ENCODE measurements around the gene ROR1.

ROR1 gene

DNA sequence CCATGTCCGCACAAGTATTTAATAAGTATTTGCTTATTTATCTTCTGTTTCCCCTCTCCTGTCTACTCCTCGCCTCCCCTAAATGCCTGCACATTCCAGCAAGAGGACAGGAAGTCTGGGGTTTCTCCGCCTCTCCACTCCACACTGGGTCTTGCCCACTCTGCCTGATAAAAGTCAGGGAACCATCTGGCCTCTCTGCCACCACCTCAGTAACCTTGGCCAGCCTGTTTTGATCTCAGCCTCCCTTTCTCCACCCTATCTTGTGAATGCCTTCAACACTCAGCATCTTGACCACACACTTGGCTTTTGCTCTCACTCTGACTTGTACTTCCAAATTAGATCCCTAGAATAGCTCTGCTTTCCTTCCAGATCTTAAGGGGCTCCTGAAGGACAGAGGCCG is 264.3 kb downstream of the ROR1 start:
- no peak for DNase-seq

DNA sequence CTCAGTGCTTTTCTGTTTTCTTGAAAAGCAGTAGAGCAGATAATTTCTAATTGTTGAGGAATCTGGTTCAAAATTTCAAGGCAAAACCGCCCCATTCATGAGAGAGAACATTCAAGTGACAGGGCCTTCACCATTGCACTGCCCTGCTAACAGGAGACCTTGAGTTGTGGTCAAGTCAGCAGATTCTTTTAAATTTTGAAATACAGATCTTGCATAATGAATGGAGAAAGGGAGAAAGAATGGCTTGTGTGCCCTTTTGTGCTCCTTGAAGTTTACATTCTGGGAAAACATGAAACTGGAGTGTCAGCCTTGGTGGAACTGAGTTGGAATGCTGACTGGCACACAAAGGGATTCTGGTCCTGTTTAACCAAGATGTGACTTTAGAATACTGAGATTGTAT is 265.1 kb downstream of the ROR1 start:
- DNase-seq, result no peak

DNA sequence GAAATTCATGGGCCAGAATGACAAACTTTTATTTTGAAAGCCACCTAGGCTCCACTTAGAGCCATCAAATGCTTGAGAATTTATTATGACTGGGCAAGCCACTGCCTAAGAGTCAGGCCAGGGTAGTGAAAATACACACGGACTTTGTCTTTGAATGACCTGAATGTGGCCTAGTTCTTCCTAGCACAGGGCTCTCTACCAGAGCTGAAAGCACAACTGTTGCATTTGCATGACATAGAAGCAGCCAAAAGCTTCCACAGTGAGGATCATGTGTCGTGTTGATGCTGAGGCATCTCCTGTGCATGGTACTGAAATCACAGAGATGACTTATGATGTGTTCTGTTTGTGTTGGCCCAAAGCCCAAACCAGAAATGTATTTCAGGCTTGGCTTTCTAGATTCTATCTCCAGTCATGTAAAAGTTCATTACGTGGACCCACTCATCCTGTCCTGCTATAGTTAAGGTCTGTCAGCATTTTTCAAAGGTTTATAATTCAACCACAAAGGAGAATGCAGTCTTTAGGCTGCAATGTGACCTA is 265.6 kb downstream of the ROR1 start:
- DNase-seq, result no peak

DNA sequence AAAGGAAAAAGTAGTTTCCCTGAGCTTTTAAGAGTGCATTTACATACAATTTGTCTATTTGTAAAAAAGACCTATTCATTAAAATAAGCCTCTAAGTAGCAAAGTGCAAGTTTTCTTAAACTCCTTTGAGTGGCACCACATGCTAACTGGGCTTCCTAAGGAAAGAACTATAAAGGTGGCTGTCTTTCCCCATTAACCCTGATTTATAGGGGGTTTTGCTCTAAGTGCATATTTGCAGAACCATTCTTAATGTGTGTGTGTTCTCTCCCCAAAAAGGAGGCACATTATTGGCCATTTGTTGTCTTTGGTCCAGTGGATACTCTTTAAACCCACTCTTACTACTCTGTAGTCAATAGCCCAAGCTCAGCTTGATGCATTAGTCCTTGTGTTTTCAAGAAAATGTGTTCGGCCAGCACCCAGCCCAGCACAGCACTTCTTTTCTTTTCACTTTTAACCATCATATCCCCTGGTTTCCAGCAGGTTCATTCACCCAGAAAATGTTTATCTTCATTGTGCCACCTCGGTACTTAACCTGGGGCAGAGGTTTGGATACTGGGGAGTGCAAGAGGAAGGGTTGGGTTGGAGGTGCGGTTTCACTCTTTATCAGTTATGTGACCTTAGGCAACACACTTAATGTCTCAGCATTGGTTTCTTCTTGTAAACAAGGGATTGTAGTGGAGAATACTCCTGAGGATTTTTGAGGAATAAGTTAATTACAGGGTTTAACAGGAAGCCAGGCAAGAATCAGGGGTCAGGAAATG is 267.7 kb downstream of the ROR1 start:
- no peak for DNase-seq

DNA sequence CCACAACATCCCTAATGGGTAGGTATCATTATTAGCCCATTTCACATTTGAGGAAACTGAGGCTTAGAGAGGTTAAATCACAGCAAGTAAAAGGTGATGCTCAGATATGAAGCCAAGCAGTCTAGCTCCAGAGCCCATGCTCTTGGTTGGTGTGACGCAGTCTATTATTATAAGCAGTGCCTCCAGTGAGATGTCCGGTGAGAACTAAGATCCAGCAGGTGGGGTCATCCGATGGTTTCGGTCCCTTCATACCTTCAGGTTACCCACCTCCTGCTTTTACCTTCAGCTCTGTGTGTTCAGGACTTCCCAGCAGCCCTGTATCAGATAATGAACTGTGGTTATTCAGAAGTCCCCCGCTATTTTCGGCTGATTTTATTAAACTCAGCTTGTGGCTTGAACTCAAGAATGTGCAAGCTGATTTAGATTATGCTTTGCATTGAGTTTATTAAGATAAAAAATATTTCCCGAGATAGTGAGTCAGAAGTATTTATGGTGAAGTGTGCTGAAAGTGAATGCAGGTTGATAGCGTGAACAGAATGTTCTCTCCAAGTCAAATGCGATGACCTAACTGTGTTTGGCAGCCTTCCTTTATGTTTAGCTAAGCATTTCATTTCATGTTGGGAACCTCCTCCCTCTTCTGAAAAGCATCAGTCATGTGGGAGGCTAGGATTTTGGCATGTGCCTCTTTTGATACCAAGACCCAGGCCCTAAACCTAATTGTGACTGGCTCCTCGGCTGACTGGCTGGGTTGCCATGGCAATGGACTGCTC is 268.7 kb downstream of the ROR1 start:
- DNase-seq, result no peak

DNA sequence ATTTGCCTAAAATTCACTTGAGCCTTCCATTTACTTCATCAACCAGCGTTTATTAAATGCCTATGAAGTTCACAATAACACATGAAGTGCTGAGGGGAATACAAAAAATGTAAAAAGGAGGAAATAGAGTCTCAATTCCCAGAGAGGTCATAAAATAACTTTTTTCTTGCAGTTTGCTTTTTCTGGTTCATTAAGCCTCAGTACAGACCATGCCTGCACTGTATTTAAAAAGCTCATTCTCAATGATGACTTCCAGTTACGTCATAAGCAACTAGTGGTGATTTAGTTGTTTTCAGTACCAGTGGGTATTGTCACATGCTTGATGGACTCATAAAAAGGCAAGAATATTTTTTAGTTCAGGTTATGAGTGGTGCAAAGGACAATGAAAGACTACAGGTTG is 269.5 kb downstream of the ROR1 start:
- no peak for DNase-seq

DNA sequence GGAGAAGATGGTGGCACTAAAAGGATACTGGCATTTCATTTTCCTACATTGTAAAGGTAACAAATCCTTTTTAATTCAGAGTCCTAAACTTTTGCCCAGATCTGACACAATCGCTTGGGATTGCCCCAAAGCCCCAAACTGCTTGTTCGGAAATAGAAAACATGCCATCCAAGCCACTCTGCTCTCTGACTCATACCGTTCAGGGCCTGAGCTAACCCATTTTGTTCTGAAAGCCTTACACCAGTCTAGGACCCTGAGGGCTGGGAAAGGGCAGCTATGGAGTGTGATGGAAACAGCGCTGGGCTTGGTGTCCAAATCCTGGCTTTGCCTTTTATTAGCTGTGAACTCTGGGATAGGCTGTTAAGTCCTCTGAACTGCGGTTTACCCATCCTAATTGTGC is 270.2 kb downstream of the ROR1 start:
- no peak for DNase-seq

DNA sequence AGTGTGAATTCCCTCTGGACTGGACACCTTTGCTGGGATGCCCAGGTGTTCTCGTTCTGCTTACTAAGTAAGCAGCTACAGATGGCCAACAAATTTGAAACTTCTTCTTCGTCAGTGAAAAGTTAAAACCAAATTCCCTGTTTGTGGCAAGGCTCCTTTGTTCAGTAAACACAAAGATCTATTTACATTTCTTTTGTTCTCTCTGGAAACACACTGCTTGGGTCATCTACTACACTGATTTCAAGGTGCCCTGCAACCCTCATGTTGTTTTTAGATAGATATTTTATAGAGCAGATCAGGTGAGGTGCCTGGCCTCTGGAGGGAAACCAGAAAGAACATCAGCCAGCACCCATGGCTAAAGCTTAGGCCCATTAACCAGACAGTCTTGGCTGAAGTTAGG is 272.4 kb downstream of the ROR1 start:
- DNase-seq, result no peak

DNA sequence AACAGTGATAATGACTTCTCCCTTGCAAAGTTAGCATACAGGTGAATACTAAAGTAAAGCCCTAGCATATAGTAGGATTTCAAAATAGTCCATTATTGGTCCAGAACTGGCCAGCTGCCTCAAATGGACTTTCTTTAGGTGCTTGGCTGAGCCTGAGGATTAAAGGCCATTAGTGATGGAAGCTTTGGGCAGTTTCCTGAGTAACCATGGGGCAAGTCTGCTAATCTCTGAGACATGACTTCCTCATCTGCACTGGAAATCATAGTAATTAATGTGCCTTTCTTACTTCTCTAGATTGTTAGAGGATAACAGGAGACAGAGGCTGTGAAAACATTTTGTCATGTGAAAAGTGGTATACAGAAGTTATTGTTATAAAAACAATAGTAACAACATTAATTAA is 273.1 kb downstream of the ROR1 start:
- no peak for DNase-seq

DNA sequence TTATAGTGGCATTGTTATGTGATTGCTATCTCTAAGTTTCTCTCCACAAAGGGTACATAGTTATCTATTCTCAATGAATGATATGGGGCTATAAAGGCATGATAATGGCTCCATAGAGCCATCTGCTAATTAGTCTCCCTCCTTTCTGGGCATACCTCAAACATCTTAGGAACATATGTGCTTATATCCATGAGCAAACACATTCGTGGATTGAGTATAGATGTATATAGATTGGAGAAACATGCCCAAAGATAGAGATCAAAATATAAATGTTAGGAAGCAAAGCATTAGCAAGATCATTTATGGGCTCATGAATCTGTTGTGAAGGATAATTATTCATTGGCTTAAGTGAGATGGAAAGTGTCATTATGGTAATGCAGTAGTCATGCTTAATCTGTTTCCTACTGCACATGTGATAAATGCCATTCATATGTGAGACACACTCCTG is 273.8 kb downstream of the ROR1 start:
- DNase-seq, result no peak

DNA sequence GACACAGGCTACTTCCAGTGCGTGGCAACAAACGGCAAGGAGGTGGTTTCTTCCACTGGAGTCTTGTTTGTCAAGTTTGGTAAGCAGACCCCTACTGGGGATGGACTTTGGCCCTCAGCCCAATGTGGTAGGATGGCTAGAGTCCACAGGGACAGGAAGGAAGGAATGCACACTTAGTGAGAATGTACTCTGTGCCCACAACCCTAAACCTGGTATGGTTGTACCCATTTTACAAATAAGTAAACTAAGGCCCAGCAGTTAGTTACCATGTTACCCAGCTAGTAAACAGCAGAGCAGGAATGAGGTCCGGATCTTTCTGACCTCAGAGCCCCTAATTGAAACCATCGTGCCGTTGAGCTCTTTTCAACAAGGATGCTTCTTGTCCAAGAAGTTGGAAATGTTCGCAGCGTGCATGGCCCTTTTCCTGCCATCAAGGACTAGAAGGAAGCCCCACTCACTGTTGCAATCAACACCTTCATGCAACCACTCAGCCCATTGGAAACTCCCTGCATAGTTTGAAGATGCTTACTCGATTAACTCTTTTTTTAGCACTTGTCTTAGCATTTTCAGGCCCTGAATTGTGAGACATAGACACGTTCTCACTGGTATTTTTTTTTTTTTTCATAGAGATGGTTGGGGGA is 276.2 kb downstream of the ROR1 start:
- no peak for DNase-seq

DNA sequence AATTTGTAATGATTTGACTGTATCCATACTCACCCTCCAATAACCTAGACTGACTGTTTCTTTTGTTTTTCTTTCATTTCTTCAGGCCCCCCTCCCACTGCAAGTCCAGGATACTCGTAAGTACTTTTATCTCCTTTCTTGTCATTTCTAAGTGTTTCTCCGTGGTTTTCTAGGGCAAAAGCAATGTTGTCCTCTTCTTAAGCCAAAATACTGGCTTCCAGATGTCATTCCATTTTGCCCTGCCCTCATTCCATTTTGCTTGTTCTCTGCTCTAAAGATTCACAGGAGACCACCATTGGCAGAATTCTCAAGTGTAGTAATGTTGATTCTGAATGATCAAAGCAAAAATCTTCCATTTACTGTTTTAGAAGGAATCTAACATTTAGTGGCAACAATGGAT is 276.8 kb downstream of the ROR1 start:
- no peak for DNase-seq

DNA sequence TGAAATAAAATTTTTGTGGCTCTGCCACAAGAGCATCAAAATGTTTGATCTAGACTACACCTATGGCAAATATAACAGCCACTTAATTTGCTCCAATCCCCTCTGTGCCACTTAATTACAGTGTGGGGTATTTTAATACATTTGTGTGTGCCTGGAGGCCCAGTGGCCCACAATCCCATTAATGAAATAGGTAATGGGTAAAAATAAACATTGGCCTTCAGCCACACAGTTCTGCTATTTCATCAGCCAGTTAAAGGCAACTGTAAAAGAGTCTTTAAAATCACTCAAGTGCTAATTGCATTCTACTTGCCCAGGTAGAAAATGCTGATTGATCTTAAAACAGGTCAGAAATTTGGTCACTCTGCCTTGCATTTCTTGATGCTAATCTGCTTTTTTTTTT is 278.0 kb downstream of the ROR1 start:
- no peak for DNase-seq

DNA sequence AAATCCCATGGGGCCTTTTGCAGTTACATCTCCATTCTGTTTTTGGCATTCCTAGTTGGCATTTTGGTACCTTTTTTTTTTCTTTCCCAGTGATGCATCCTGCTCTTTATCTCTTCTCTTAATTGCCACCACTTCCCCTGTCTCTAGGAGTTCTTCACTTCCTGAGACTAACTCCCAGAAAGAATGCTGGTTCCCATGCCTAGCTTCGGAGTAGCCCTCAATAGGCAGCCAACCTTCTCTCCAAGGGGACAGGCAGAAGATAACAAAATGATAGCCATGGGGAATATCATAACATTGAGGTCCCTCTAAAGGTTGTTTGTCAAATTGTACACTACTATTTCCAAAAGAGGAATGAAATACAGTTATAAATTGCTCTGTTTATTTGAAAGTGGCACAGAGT is 279.0 kb downstream of the ROR1 start:
- DNase-seq, result no peak

DNA sequence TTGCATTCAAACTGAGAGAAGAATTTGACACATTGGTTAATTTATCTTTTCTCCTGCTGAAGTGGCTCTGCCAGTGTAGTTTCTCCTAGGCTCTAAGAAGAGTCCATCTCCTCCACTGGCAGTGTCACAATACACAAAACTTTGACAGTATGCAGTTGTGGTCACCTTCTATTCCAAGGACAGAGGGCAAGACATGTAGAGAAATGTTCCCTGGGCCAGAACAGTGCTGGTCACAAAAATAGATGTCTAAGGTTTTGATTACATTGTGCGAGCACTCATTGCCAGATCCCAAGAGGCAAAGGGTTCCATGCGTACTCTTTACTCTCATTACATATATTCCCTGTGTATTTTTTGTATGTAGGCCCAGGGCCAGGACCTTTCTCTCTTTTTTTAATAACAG is 281.5 kb downstream of the ROR1 start:
- no peak for DNase-seq

DNA sequence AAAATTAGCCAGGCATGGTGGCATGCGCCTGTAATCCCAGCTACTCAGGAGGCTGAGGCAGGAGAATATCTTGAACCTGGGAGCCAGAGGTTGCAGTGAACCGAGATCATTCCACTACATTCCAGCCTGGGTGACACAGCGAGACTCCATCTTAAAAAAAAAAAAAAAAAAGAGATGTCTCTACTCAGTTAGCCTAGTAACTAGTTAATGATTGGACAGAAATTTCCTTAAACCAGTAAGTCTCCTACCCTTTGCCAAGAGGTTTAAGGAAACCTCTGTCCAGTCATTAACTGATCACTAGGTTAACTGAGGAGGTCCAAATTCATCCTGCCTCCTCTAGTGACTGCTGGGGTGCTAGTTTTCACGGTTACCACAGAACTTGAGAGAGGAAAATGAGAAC is 285.7 kb downstream of the ROR1 start:
- no peak for DNase-seq

DNA sequence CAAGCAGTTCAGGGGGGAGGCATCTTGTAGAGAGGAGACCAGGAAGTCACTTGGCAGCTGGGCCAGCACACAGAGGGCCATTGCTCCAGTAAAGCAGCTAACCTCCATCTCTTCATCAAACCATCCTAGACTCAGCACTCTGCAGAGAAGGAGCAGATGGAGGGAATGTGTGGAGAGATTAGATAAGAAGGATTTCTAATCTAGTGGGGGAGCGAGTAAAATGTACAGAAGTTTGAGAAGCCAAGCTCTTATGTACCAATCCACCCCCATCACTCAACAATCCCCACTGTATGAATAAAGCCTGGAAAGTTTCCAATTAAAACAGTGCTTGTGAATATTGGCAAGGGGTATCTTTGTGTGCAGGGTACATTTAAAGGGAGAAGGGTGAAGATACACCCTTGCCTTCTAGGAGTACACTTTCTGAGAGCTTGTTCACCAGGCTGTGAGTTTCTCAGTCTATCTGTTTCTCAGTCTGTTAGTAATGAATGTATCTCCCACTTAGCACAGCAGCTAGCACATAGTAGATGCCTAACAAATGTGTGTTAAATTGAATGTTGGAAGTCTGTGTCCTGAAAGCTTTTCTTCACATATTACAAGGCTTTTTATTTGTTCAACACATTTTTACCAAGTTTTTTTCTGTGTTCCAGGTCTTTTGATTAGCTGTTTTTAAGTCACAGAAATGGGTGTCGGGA is 286.9 kb downstream of the ROR1 start:
- DNase-seq, result no peak

DNA sequence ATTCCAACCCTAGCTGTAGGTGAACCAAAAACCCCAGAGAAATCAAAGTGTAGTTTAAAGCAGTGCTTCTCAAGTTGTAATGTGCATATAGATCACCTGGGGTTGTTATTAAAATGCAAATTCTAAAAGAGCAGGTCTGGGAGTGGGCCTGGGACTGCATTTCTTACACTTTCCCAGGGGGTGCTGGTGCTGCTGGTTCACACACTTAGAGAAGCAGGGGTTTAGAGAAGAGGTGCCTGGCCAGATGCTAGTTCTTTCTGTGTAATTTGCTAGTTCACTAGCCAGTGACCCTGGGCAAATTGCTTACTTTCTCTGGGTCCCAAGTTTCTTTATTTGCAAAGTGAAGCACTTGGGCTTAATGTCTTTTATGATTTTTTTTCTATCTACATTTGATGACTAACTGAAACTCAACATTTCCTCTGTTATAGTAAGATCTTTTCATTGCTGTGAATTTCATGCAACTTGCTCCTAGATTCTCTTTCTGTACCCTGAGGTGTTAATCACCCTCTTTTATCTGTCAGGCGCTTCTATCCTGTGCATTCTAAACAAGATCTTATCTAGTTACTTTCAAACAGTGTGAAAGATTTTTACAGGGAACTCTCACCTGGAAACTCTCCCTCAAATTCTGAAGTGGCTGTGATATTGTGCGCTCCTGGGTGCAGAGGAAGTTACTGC is 287.8 kb downstream of the ROR1 start:
- no peak for DNase-seq

DNA sequence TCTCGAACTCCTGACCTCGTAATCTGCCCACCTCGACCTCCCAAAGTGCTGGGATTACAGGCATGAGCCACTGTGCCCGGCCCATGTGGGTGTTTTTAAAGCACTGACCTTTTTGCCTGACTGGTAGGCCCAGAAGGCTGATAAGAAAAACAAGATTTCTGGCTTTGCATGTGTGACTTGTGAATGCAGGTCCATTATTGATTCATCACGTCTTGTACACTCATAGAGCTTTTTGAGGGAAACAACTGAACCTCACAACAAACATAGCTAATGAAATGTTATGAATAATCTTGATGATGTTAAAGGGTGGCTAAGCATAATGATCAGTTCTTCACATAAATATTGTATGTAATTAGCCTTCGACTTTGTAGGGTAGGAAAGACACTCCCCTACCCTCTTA is 288.7 kb downstream of the ROR1 start:
- DNase-seq, result no peak

DNA sequence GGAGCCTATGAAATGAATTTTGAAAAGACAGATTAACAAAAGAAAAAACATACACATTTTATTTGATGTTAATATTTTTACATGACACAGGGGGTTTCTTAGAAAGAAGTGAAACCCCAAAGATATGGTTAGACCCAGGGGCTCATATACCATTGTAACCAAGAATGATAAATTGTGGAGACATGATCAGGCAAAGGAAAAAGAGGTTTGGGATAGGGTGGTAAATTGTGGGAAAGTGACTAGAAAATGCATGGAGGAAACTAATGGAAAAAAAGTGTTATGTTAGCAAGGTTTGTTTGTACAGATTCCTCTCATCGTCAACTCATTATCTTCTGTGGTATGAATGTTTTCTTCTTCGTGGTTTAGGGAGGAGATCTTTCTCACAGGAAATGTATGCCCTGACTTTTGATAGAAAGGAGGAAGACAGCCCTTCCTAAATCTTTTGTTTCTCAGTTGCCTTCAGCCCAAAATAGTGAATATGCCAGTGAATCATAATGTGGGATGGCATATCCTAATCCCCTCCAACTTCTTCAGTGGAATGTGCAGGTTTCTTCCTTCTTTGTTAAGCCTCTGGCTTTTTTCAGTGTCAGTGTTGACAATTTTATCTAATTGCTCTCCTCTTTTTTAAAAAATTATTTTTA is 289.2 kb downstream of the ROR1 start:
- no peak for DNase-seq

DNA sequence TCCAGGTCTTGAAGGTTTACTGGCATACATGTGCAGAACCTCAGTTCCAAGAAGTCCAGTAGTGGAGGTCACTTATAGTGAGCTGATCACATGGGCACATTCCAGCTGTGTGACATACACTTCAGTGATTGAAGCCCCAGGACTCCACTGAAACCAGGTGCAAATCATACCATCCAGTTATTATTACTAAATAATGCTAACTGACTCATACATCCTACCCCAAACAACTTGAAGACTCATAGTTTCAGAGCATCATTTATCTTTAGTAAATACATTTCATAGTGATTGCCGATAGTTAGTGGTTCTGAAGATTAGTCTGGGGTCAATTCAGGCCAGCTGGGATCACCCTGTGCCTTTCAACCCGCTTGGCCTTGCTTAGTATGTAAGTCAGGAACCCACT is 291.8 kb downstream of the ROR1 start:
- no peak for DNase-seq
